HepG2 (cell line): ENCODE measurements around the gene GAD1. TPM values are rescaled to one million over a fixed set of nuclear protein-coding genes. Genes with fewer than 3 reads are reported as not detected.

Experiments
- ATAC-seq: fragments of 200-7000 bp; cut with Tn5 transposase; 3 replicates; pipeline ENCODE4 v1.9.1; 2020; ENCODE audit warnings: mild to moderate bottlenecking, moderate library complexity
- BruUV-seq: library from RNA; stranded (reverse); fragments of 400-500 nt; replicated peaks from 2 replicates; lab custom pipeline; 2021; lab: Mats Ljungman, UMichigan
- CTCF ChIA-PET: fragments of 300-600 bp; formaldehyde crosslinking; extraction: SDS; loops from one replicate; lab custom pipeline; 2021; ENCODE audit warnings: low total read pairs, inconsistent platforms, low intra/inter-chr PET ratio; lab: Yijun Ruan, JAX
- POLR2A ChIA-PET: fragments of 350-600 bp; sonication (Branson Sonifier 250); formaldehyde crosslinking; loops from one replicate; lab custom pipeline; 2020; ENCODE audit warnings: antibody characterized with exemption, inconsistent platforms; lab: Yijun Ruan, JAX
- DNase-seq: peaks from one replicate; pipeline ENCODE4 v3.0.0-alpha.2; 2015; ENCODE audit warnings: low spot score
- FAIRE-seq: peaks from 3 replicates; lab custom pipeline; 2011; peaks lifted over from hg19 to GRCh38; lab: Jason Lieb, UNC
- H2AFZ ChIP-seq: one replicate; pipeline ENCODE4 v1.6.1; 2011; ENCODE audit warnings: low read length, inconsistent platforms
- H3K27ac ChIP-seq: fragments of 300-600 bp; 3 replicates; pipeline ENCODE4 v1.8.0; 2011; ENCODE audit warnings: mixed run types, mild to moderate bottlenecking, mixed read lengths, low read length, inconsistent platforms; ENCODE audit not compliant: insufficient read depth; ENCODE audit errors: extremely low read length
- H3K27me3 ChIP-seq, 2 experiments: fragments of 200-600 bp in 1 of 2; 2 replicates in 1 of 2; 3 replicates in 1 of 2; pipeline versions ENCODE4 v1.6.0 to v1.8.0; 2011; ENCODE audit warnings: low read length in 2 of 2, mild to moderate bottlenecking in 2 of 2, moderate library complexity in 2 of 2, inconsistent platforms in 1 of 2; ENCODE audit not compliant: insufficient read depth in 2 of 2, control insufficient read depth in 1 of 2
- H3K36me3 ChIP-seq, 2 experiments: fragments of 200-600 bp in 1 of 2; replicated peaks in 1 of 2; 2 replicates in 1 of 2; 3 replicates in 1 of 2; pipeline versions ENCODE4 v1.5.1 to v1.8.0; 2011; ENCODE audit warnings: low read length in 2 of 2, inconsistent platforms in 1 of 2; ENCODE audit not compliant: insufficient read depth in 2 of 2, control insufficient read depth in 1 of 2
- H3K4me1 ChIP-seq: 2 replicates; pipeline ENCODE4 v1.5.1; 2012; ENCODE audit warnings: low read length, inconsistent platforms; ENCODE audit not compliant: insufficient read depth
- H3K4me2 ChIP-seq: 2 replicates; pipeline ENCODE4 v1.6.0; 2011; ENCODE audit warnings: low read depth, low read length, inconsistent platforms
- H3K4me3 ChIP-seq, 3 experiments: fragments of 200-600 bp in 1 of 3; sonication (generic), shearing (Covaris generic) in 1 of 3; replicated peaks in 1 of 3; 2 replicates each; pipeline ENCODE4 v1.5.1; 2011 to 2016; ENCODE audit warnings: low read length in 3 of 3, inconsistent platforms in 2 of 3, low read depth in 2 of 3, mild to moderate bottlenecking in 2 of 3, control low read depth in 1 of 3, mixed read lengths in 1 of 3; ENCODE audit not compliant: insufficient read depth in 1 of 3
- H3K79me2 ChIP-seq: one replicate; pipeline ENCODE4 v1.6.1; 2011; ENCODE audit warnings: low read length, inconsistent platforms; ENCODE audit not compliant: insufficient read depth
- H3K9ac ChIP-seq: 2 replicates; pipeline ENCODE4 v1.6.0; 2011; ENCODE audit warnings: mild to moderate bottlenecking, low read depth, low read length, inconsistent platforms; ENCODE audit not compliant: insufficient read depth
- H3K9me3 ChIP-seq: 2 replicates; pipeline ENCODE4 v1.5.1; 2012; ENCODE audit warnings: mild to moderate bottlenecking, low read length
- H4K20me1 ChIP-seq: 2 replicates; pipeline ENCODE4 v1.6.0; 2011; ENCODE audit warnings: inconsistent platforms, mild to moderate bottlenecking, low read length, moderate library complexity; ENCODE audit not compliant: insufficient read depth
- CREB1 ChIP-seq, 2 experiments: fragments of 450-650 bp in 1 of 2; IDR thresholded peaks; 2 replicates each; pipeline ENCODE4 v1.6.1; 2016 to 2017; ENCODE audit warnings: control low read depth in 1 of 2, mild to moderate bottlenecking in 1 of 2, missing compliant biosample characterization in 1 of 2, missing genetic modification characterization in 1 of 2
- IRF1 ChIP-seq: sonication (generic); formaldehyde crosslinking; IDR thresholded peaks from 2 replicates; pipeline ENCODE4 v1.4.0; 2020; ENCODE audit warnings: low read depth, mild to moderate bottlenecking, missing genetic modification reagents
- ZBTB40 ChIP-seq, 2 experiments: fragments of 450-650 bp in 1 of 2; sonication (generic) in 1 of 2; formaldehyde crosslinking in 1 of 2; IDR thresholded peaks; 2 replicates each; pipeline versions ENCODE4 v1.6.1 to v1.8.0; 2016 to 2022; ENCODE audit warnings: antibody characterized with exemption in 1 of 2, mild to moderate bottlenecking in 1 of 2, missing genetic modification reagents in 1 of 2
- ZFP82 ChIP-seq: sonication (generic); formaldehyde crosslinking; IDR thresholded peaks from 2 replicates; pipeline ENCODE4 v1.5.1; 2020; ENCODE audit warnings: mild to moderate bottlenecking, missing genetic modification reagents, borderline replicate concordance
- ZNF710 ChIP-seq: sonication (generic); formaldehyde crosslinking; IDR thresholded peaks from 2 replicates; pipeline ENCODE4 v1.5.0; 2020; ENCODE audit warnings: mild to moderate bottlenecking, missing genetic modification reagents, borderline replicate concordance
- WGBS: methylation state at CpG from one replicate; pipeline ENCODE4 v1.1.6; 2017; ENCODE audit warnings: low lambda C conversion rate; 5-methylcytosine and 5-hydroxymethylcytosine counted together
- in situ Hi-C: cut with HindIII; loops from 2 replicates; pipeline ENCODE4 v1.10.0; 2017; ENCODE audit warnings: low pct_unique_long_range_greater_than_20kb; ENCODE audit not compliant: extremely low pct_ligation_motif_present
- intact Hi-C: fragments of 100-400 bp; cut with micrococcal nuclease; formaldehyde crosslinking; loops from one replicate; pipeline ENCODE4 v1.10.0; 2022; ENCODE audit not compliant: unreplicated experiment
- polyA plus RNA-seq, 8 experiments: library from polyadenylated mRNA; depleted of rRNA in 3 of 8; stranded (reverse) in 7 of 8; unstranded in 1 of 8; fragments of >200 nt; fragmentation: Illumina TruSeq in 4 of 8; extraction: Trizol in 4 of 8; gene quantifications; 2 replicates each; pipeline versions ENCODE4 v1.2.1 to v1.2.3, GENCODE V29; 2011 to 2016; ENCODE audit warnings: low read depth in 4 of 8, missing spikeins in 1 of 8, mixed read lengths in 1 of 8; ENCODE audit not compliant: insufficient read depth in 1 of 8
- total RNA-seq, 5 experiments: library from RNA; depleted of rRNA; stranded (reverse); fragments of >200 nt; fragmentation: Illumina TruSeq; extraction: Trizol; gene quantifications; 2 replicates each; pipeline ENCODE4 v1.2.3, GENCODE V29; 2016; ENCODE audit warnings: low read depth in 1 of 5

GAD1 gene
- total and polyA plus RNA-seq, 2 of the 13 experiments (the other 11 are each of a cell fraction or from before 2014, with no cell fraction given): 0.09 to 0.13 TPM

GRCh38 chr2:170783549-170783948 lies 33.1 kb upstream of the GAD1 start:
- ATAC-seq: no peak
- ChIA-PET POLR2A (no interaction called here), CTCF (no interaction called here)
- no TSS peak for BruUV-seq
- WGBS: 79% methylated on average over 1 of the region's 1 CpG
- H3K79me2 ChIP-seq: no peaks in the 10 kb centered on the region
- no peak overlapping the region for H3K27ac ChIP-seq
- DNase-seq: no peak
- no peak overlapping the region for H3K4me3 ChIP-seq
- in situ Hi-C loops: no loop called here
- H2AFZ ChIP-seq: no peak overlapping the region
- no peak for TF ChIP-seq ZNF710
- TF ChIP-seq CREB1 (IDR thresholded peaks at IDR 0.05): peak; percentile 68; the same call in 1 of the 2 replicates
- TF ChIP-seq CREB1 (CRISPR knock-in tag; IDR thresholded peaks at IDR 0.05): no peak
- no peak for TF ChIP-seq ZFP82 (CRISPR knock-in tag)
- H3K36me3 ChIP-seq: no peaks in the 10 kb centered on the region
- H3K4me2 ChIP-seq: no peak overlapping the region
- no peak overlapping the region for H3K9ac ChIP-seq
- intact Hi-C loops: no loop called here
- no peak for FAIRE-seq
- H3K4me1 ChIP-seq: no peaks in the 10 kb centered on the region
- H3K9me3 ChIP-seq: no peaks in the 10 kb centered on the region
- no peaks in the 10 kb centered on the region for H3K27me3 ChIP-seq
- no peaks in the 10 kb centered on the region for H4K20me1 ChIP-seq

- H3K4me3 ChIP-seq: no peak overlapping the region
- DNase-seq: no peak
- in situ Hi-C loops: no loop called here
- TF ChIP-seq IRF1 (no peak), ZBTB40 (IDR thresholded peaks at IDR 0.05) (no peak), ZBTB40 (CRISPR knock-in tag; IDR thresholded peaks at IDR 0.05) (no peak)
Observed at GRCh38 chr2:170798996-170799395, 17.7 kb upstream of the GAD1 start.

More at GRCh38 chr2:170798996-170799395, 17.7 kb upstream of the GAD1 start:
- no peak for FAIRE-seq
- H3K9me3 ChIP-seq: no peaks in the 10 kb centered on the region
- CTCF ChIA-PET: no interaction called here
- no peak overlapping the region for H3K4me2 ChIP-seq
- intact Hi-C loops: no loop called here
- H3K4me1 ChIP-seq: no peaks in the 10 kb centered on the region
- H3K27ac ChIP-seq: no peak overlapping the region
- no peak for ATAC-seq
- H4K20me1 ChIP-seq: no peaks in the 10 kb centered on the region
- POLR2A ChIA-PET: no interaction called here
- H3K79me2 ChIP-seq: no peaks in the 10 kb centered on the region
- no peak overlapping the region for H2AFZ ChIP-seq
- H3K27me3 ChIP-seq: peaks cover 0 to 18% of the 10 kb centered on the region in 2 experiments; a peak in 2 of 5 replicates
- BruUV-seq: no TSS peak
- no peak overlapping the region for H3K9ac ChIP-seq
- no peaks in the 10 kb centered on the region for H3K36me3 ChIP-seq
